Vagina (tissue), 2 donors: ENCODE measurements around the gene MTURN. TPM values are rescaled to one million over a fixed set of nuclear protein-coding genes. Genes with fewer than 3 reads are reported as not detected.
"Not testable (repeated sequence)": the region's sequence is repeated elsewhere in the genome, so short reads cannot be mapped to it uniquely, and the experiment has no call there.

ENCODE experiments used
- DNase-seq, 2 donors: peaks; one replicate each; pipeline ENCODE4 v3.0.0-alpha.2; 2017; ENCODE audit errors: extremely low spot score in 2 of 2
- H3K27ac ChIP-seq: fragments of 200-600 bp; sonication (generic); one replicate; pipeline ENCODE4 v1.5.1; 2019
- H3K27me3 ChIP-seq: fragments of 200-600 bp; sonication (generic); one replicate; pipeline ENCODE4 v1.5.1; 2019
- H3K36me3 ChIP-seq, 2 donors: fragments of 200-600 bp; sonication (generic); one replicate each; pipeline ENCODE4 v1.5.1; 2017 to 2019
- H3K4me1 ChIP-seq: fragments of 200-600 bp; sonication (generic); one replicate; pipeline ENCODE4 v1.5.1; 2019
- H3K4me3 ChIP-seq, 2 donors: fragments of 200-600 bp; sonication (generic); 1 replicate in 1 of 2; 2 replicates in 1 of 2; pipeline ENCODE4 v1.5.1; 2016 to 2019
- H3K9me3 ChIP-seq: fragments of 200-600 bp; sonication (generic); one replicate; pipeline ENCODE4 v1.5.1; 2019
- CTCF ChIP-seq, 3 experiments: fragments of 450-650 bp in 2 of 3; fragments of 200-600 bp in 1 of 3; sonication (generic) in 1 of 3; IDR thresholded peaks; one replicate each; pipeline ENCODE4 v1.5.1; 2017 to 2019; ENCODE audit warnings: antibody characterized with exemption in 3 of 3, mild to moderate bottlenecking in 2 of 3, moderate library complexity in 2 of 3
- POLR2A ChIP-seq, 2 donors: fragments of 450-650 bp; IDR thresholded peaks; one replicate each; pipeline ENCODE4 v1.6.1; 2017; ENCODE audit warnings: antibody characterized with exemption in 2 of 2, mild to moderate bottlenecking in 2 of 2, moderate library complexity in 2 of 2
- POLR2AphosphoS5 ChIP-seq, 2 donors: sonication (generic); formaldehyde crosslinking; IDR thresholded peaks; one replicate each; pipeline ENCODE4 v1.9.0; 2017; ENCODE audit warnings: antibody characterized with exemption in 2 of 2, mild to moderate bottlenecking in 2 of 2, low read depth in 1 of 2; ENCODE audit not compliant: insufficient read depth in 1 of 2
- intact Hi-C: fragments of 100-400 bp; cut with DNase I; formaldehyde crosslinking; loops from one replicate; pipeline ENCODE4 v1.15.1; 2023
- total RNA-seq: library from RNA; depleted of rRNA; stranded (reverse); fragments of >200 nt; gene quantifications from one replicate; pipeline ENCODE4 v1.2.3, GENCODE V29; 2016

MTURN gene
- total RNA-seq, 1 donor from 2014 or later = 44.2 TPM

- H3K4me1 ChIP-seq = no peaks in the 10 kb centered on the region
- intact Hi-C loops = no loop called here
- no peaks in the 10 kb centered on the region for H3K9me3 ChIP-seq
- TF ChIP-seq CTCF (IDR thresholded peaks at IDR 0.05) (no peak), POLR2AphosphoS5 (IDR thresholded peaks at IDR 0.05; ENCODE audit: insufficient read depth in 1 of 2, low read depth in 1 of 2) (no peak), POLR2A (IDR thresholded peaks at IDR 0.05) (no peak)
- no peaks in the 10 kb centered on the region for H3K27me3 ChIP-seq
- no peaks in the 10 kb centered on the region for H3K36me3 ChIP-seq
- H3K4me3 ChIP-seq = no peak overlapping the region
- DNase-seq = no peak
- no peak overlapping the region for H3K27ac ChIP-seq
Observed at GRCh38 chr7:30091491-30091912, 43.3 kb upstream of the MTURN start.

DNA sequence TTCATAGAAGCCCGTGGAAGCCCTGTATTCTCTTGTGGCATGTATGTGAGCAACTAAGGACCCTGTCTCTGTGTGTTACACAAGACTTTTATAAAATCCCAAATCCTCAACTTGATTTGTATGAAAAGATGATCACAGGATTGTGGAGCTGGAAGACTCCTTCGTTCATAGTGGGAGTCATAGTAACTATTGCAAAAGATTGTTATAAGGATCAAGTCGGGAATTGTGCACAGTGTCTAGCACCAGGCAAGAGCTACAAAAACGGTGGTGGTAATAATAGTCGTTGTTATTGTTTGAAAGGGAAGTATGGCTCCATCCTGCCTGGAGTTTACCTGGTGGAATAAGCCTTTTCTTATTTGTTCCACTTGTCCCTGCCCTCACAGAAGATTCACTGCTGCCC, 42.8 kb upstream of the MTURN start:
- H3K36me3 ChIP-seq = no peaks in the 10 kb centered on the region
- H3K4me3 ChIP-seq = no peak overlapping the region
- no peaks in the 10 kb centered on the region for H3K4me1 ChIP-seq
- no peaks in the 10 kb centered on the region for H3K27me3 ChIP-seq
- H3K9me3 ChIP-seq = no peaks in the 10 kb centered on the region
- TF ChIP-seq CTCF (IDR thresholded peaks at IDR 0.05) = no peak
- no peak for TF ChIP-seq POLR2A (IDR thresholded peaks at IDR 0.05)
- no peak for TF ChIP-seq POLR2AphosphoS5 (IDR thresholded peaks at IDR 0.05; ENCODE audit: insufficient read depth in 1 of 2, low read depth in 1 of 2)
- intact Hi-C loops = no loop called here
- no peak for DNase-seq
- H3K27ac ChIP-seq = no peak overlapping the region

GRCh38 chr7:30093420-30093952, 41.3 kb upstream of the MTURN start:
- no peaks in the 10 kb centered on the region for H3K36me3 ChIP-seq
- intact Hi-C loops = no loop called here
- no peaks in the 10 kb centered on the region for H3K27me3 ChIP-seq
- H3K27ac ChIP-seq = no peak overlapping the region
- H3K4me3 ChIP-seq = no peak overlapping the region
- TF ChIP-seq POLR2A (IDR thresholded peaks at IDR 0.05) = no peak
- no peak for TF ChIP-seq CTCF (IDR thresholded peaks at IDR 0.05)
- no peak for TF ChIP-seq POLR2AphosphoS5 (IDR thresholded peaks at IDR 0.05; ENCODE audit: insufficient read depth in 1 of 2, low read depth in 1 of 2)
- no peak for DNase-seq
- no peaks in the 10 kb centered on the region for H3K9me3 ChIP-seq
- H3K4me1 ChIP-seq = no peaks in the 10 kb centered on the region

DNA sequence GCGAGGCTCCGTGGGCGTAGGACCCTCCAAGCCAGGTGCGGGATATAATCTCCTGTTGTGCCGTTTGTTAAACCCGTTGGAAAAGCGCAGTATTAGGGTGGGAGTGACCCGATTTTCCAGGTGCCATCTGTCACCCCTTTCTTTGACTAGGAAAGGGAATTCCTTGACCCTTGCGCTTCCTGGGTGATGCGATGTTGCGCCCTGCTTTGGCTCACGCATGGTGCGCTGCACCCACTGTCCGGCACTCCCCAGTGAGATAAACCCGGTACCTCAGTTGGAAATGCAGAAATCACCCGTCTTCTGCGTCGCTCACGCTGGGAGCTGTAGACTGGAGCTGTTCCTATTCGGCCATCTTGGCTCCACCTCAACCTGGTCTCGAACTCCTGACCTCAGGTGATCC, 36.2 kb upstream of the MTURN start:
- H3K27ac ChIP-seq, H3K27me3 ChIP-seq, intact Hi-C loops, H3K9me3 ChIP-seq, H3K4me3 ChIP-seq, H3K4me1 ChIP-seq, H3K36me3 ChIP-seq, DNase-seq: not testable (repeated sequence)

DNA sequence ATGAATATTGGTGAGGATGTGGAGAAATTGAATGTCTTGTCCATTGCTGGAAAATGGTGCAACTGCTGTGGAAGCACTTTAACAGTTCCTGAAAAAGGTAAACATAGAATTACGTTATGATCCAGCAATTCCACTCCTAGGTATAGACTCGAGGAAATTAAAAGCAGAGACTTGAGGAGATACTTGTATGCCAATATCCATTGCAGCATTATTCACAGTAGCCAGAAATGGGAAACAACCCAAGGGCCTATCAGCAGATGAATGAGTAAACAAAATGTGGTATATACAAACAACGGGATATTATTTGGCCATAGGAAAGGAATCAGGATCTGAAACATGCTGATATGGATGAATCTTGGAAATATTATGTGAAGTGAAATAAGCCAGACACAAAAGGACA, 32.5 kb upstream of the MTURN start:
- Histone ChIP-seq H3K9me3 (no peaks in the 10 kb centered on the region), H3K27ac (no peak overlapping the region), H3K36me3 (no peaks in the 10 kb centered on the region), H3K4me3 (no peak overlapping the region), H3K4me1 (no peaks in the 10 kb centered on the region), H3K27me3 (no peaks in the 10 kb centered on the region)
- no peak for TF ChIP-seq CTCF (IDR thresholded peaks at IDR 0.05)
- no peak for TF ChIP-seq POLR2AphosphoS5 (IDR thresholded peaks at IDR 0.05; ENCODE audit: insufficient read depth in 1 of 2, low read depth in 1 of 2)
- no peak for TF ChIP-seq POLR2A (IDR thresholded peaks at IDR 0.05)
- DNase-seq = no peak
- intact Hi-C loops = no loop called here
